ENCODE results near the gene CDKN2D.
A peak's percentile ranks its signal among the peaks of the same experiment; 100 is the strongest.
"Not testable (repeated sequence)": the region's sequence is repeated elsewhere in the genome, so short reads cannot be mapped to it uniquely, and the experiment has no call there.

Gene CDKN2D

GRCh38 chr19:10551698-10552301, 17.0 kb downstream of the CDKN2D start:
- DNase-seq: peak; percentile 47

- not testable (repeated sequence) for DNase-seq
Observed at GRCh38 chr19:10551006-10551405, 17.8 kb downstream of the CDKN2D start.

- no peak for DNase-seq
Observed at GRCh38 chr19:10550336-10550735, 18.4 kb downstream of the CDKN2D start.

GRCh38 chr19:10549733-10550132, 19.0 kb downstream of the CDKN2D start:
- no peak for DNase-seq

GRCh38 chr19:10548746-10549276, 20.0 kb downstream of the CDKN2D start:
- no peak for DNase-seq

GRCh38 chr19:10546817-10547216, 22.0 kb downstream of the CDKN2D start:
- no peak for DNase-seq

- DNase-seq: no peak
Observed at GRCh38 chr19:10544753-10545251, 24.0 kb downstream of the CDKN2D start.

GRCh38 chr19:10544242-10544752, 24.5 kb downstream of the CDKN2D start:
- DNase-seq: no peak

- peak; percentile 85 for DNase-seq
Observed at GRCh38 chr19:10543420-10544241, 25.1 kb downstream of the CDKN2D start, which contains the start of gene ATG4D. Gene ATG4D (plus strand): TSS chr19:10543904. CDS start chr19:10544091, 187 bp downstream.

GRCh38 chr19:10543059-10543419, 25.7 kb downstream of the CDKN2D start:
- DNase-seq: no peak

- DNase-seq: not testable (repeated sequence)
Observed at GRCh38 chr19:10539016-10539415, 29.8 kb downstream of the CDKN2D start.

- DNase-seq: no peak
Observed at GRCh38 chr19:10538204-10538983, 30.4 kb downstream of the CDKN2D start.

- no peak for DNase-seq
Observed at GRCh38 chr19:10537668-10538067, 31.1 kb downstream of the CDKN2D start.

- DNase-seq: no peak
Observed at GRCh38 chr19:10535613-10536012, 33.2 kb downstream of the CDKN2D start.

GRCh38 chr19:10533646-10534386, 35.0 kb downstream of the CDKN2D start:
- DNase-seq: no peak

GRCh38 chr19:10532457-10532856, 36.3 kb downstream of the CDKN2D start:
- DNase-seq: no peak

GRCh38 chr19:10526887-10527286, 41.9 kb downstream of the CDKN2D start:
- DNase-seq: not testable (repeated sequence)

GRCh38 chr19:10525636-10526035, 43.1 kb downstream of the CDKN2D start:
- no peak for DNase-seq

GRCh38 chr19:10523135-10523636, 45.6 kb downstream of the CDKN2D start:
- DNase-seq: no peak

GRCh38 chr19:10521461-10522171, 47.2 kb downstream of the CDKN2D start:
- DNase-seq: no peak

GRCh38 chr19:10520652-10521318, 48.0 kb downstream of the CDKN2D start:
- DNase-seq: no peak

Measured in activated T-cell treated with anti-CD3 and anti-CD28 coated beads, Interleukin-2, amount 50 U/mL, for 1 hour (primary cell).